DND-41 (cell line): ENCODE measurements around the gene EEF2K.

Experiments
- EZH2 ChIP-seq: IDR thresholded peaks from 3 replicates; pipeline ENCODE4 v1.6.1; 2012; ENCODE audit warnings: borderline replicate concordance, low read depth, mild to moderate bottlenecking, moderate library complexity, low read length, inconsistent platforms; ENCODE audit not compliant: severe bottlenecking
- TF ChIP-seq, protein P1 (sequence below): IDR thresholded peaks from 2 replicates; pipeline ENCODE4 v1.5.1; 2012; ENCODE audit warnings: borderline replicate concordance, low read length, moderate library complexity, mild to moderate bottlenecking; ENCODE audit not compliant: poor library complexity, severe bottlenecking; ENCODE audit errors: extremely low read depth

- TF ChIP-seq, protein P1, sequence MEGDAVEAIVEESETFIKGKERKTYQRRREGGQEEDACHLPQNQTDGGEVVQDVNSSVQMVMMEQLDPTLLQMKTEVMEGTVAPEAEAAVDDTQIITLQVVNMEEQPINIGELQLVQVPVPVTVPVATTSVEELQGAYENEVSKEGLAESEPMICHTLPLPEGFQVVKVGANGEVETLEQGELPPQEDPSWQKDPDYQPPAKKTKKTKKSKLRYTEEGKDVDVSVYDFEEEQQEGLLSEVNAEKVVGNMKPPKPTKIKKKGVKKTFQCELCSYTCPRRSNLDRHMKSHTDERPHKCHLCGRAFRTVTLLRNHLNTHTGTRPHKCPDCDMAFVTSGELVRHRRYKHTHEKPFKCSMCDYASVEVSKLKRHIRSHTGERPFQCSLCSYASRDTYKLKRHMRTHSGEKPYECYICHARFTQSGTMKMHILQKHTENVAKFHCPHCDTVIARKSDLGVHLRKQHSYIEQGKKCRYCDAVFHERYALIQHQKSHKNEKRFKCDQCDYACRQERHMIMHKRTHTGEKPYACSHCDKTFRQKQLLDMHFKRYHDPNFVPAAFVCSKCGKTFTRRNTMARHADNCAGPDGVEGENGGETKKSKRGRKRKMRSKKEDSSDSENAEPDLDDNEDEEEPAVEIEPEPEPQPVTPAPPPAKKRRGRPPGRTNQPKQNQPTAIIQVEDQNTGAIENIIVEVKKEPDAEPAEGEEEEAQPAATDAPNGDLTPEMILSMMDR: no peak
- TF ChIP-seq EZH2: no peak
Observed at GRCh38 chr16:22220714-22221113, 14.6 kb downstream of the EEF2K start.
